Nephron (organoid): ENCODE measurements around the gene TMEM69.
A peak's percentile ranks its signal among the peaks of the same experiment; 100 is the strongest.
"Not testable (repeated sequence)": the region's sequence is repeated elsewhere in the genome, so short reads cannot be mapped to it uniquely, and the experiment has no call there.

Experiments used
- H3K27ac Mint-ChIP-seq, 3 experiments: 2 replicates each; pipeline ENCODE4 v1.8.0; 2020; ENCODE audit warnings: mixed read lengths in 3 of 3, mild to moderate bottlenecking in 2 of 3, moderate library complexity in 1 of 3
- H3K27me3 Mint-ChIP-seq: 2 replicates; pipeline ENCODE4 v1.8.0; 2021; ENCODE audit warnings: low read depth, mild to moderate bottlenecking, moderate library complexity, mixed read lengths
- H3K36me3 Mint-ChIP-seq: 2 replicates; pipeline ENCODE4 v1.8.0; 2020; ENCODE audit warnings: low read depth, mixed read lengths
- H3K4me1 Mint-ChIP-seq: 2 replicates; pipeline ENCODE4 v1.8.0; 2020; ENCODE audit warnings: mixed read lengths
- H3K4me3 Mint-ChIP-seq, 3 experiments: 2 replicates each; pipeline ENCODE4 v1.8.0; 2020; ENCODE audit warnings: mild to moderate bottlenecking in 3 of 3, mixed read lengths in 3 of 3, moderate library complexity in 2 of 3
- H3K9me3 Mint-ChIP-seq: 2 replicates; pipeline ENCODE4 v1.8.0; 2020; ENCODE audit warnings: mixed read lengths
- CTCF ChIP-seq, 3 experiments: fragments of 200-600 bp; sonication (generic); IDR thresholded peaks; one replicate each; pipeline ENCODE4 v1.5.0; 2021; ENCODE audit warnings: antibody characterized with exemption in 3 of 3; ENCODE audit not compliant: unreplicated experiment in 3 of 3

TMEM69 gene

GRCh38 chr1:45730075-45730779 is 42.2 kb downstream of the TMEM69 start:
- peak overlapping the region in 1 of 3 experiments; percentile 16 for H3K27ac Mint-ChIP-seq
- no peaks in the 10 kb centered on the region for H3K9me3 Mint-ChIP-seq
- TF ChIP-seq CTCF (IDR thresholded peaks at IDR 0.05; ENCODE audit: unreplicated experiment in 3 of 3) = no peak
- H3K4me1 Mint-ChIP-seq = no peaks in the 10 kb centered on the region
- H3K36me3 Mint-ChIP-seq = peaks cover 38% of the 10 kb centered on the region
- no peak overlapping the region for H3K4me3 Mint-ChIP-seq
- H3K27me3 Mint-ChIP-seq = no peaks in the 10 kb centered on the region

DNA sequence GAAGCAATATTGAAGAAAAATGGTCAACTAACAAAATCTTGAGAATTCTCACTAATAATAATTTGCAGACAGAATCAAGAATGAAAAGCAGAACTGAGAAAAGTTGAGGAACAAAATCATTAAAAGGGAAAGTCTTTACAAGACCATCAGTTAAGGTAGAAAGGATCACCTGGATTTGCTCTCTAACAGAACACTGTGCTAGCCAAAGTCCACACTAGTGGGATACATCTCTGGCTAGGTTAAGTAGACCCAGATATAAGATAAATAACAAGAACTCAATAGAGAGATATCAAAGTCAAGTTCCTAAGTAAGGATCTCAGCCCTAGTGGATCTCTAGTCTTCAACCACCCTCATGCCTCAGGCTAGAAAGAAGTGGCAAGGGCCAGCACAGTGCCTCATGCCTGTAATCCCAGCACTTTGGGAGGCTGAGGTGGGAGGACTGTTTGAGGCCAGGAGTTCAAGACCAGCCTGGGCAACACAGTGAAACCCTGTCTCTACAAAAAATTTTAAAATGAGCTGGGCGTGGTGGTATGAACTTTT is 42.9 kb downstream of the TMEM69 start:
- H3K36me3 Mint-ChIP-seq = peaks cover 38% of the 10 kb centered on the region
- H3K9me3 Mint-ChIP-seq = no peaks in the 10 kb centered on the region
- no peaks in the 10 kb centered on the region for H3K27me3 Mint-ChIP-seq
- no peaks in the 10 kb centered on the region for H3K4me1 Mint-ChIP-seq
- H3K4me3 Mint-ChIP-seq = no peak overlapping the region
- no peak for TF ChIP-seq CTCF (IDR thresholded peaks at IDR 0.05; ENCODE audit: unreplicated experiment in 3 of 3)
- H3K27ac Mint-ChIP-seq = peak overlapping the region in 2 of 3 experiments; percentile 16 to 33

DNA sequence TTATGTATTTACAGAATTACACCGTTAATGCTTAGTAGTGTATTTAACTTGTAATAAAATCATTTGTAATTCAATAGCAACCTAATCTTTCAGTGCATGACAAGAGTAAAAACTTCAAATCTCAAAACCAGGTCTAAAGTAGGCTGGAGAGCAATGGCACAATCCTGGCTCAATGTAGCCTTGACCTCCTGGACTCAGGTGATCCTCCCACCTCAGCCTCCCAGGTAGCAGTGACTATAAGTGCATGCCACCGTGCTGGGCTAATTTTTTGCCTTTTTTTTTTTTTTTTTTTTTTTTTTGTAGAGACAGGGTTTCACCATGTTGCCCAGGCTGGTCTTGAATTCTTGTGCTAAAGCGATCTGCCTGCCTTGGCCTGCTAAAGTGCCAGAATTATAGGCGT is 51.2 kb downstream of the TMEM69 start:
- Mint-ChIP-seq H3K36me3 (peaks cover 33% of the 10 kb centered on the region), H3K27ac (no peak overlapping the region), H3K4me3 (no peak overlapping the region), H3K4me1 (no peaks in the 10 kb centered on the region), H3K9me3 (no peaks in the 10 kb centered on the region), H3K27me3 (no peaks in the 10 kb centered on the region)
- no peak for TF ChIP-seq CTCF (IDR thresholded peaks at IDR 0.05; ENCODE audit: unreplicated experiment in 3 of 3)

DNA sequence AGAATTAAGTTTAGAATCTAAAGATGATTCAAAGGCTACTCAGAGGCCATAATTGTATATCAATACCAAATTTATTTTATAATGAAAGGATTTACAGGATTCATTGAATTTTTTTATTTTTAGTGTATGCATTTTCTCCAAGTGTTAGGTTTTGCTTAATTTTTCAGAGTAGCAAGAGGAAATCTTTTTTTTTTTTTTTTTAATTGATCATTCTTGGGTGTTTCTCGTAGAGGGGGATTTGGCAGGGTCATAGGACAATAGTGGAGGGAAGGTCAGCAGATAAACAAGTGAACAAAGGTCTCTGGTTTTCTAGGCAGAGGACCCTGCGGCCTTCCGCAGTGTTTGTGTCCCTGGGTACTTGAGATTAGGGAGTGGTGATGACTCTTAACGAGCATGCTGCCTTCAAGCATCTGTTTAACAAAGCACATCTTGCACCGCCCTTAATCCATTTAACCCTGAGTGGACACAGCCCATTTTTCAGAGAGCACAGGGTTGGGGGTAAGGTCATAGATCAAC is 51.7 kb downstream of the TMEM69 start:
- H3K27ac Mint-ChIP-seq, H3K4me3 Mint-ChIP-seq, H3K27me3 Mint-ChIP-seq, H3K9me3 Mint-ChIP-seq, H3K4me1 Mint-ChIP-seq: not testable (repeated sequence)
- H3K36me3 Mint-ChIP-seq = peaks cover 36% of the 10 kb centered on the region
